PC-3 (cell line): Measurements from ENCODE around the gene PROSER1. TPM values are rescaled to one million over a fixed set of nuclear protein-coding genes. Genes with fewer than 3 reads are reported as not detected.

Experiments
- ATAC-seq: fragments of 200-7000 bp; cut with Tn5 transposase; 2 replicates; pipeline ENCODE4 v1.9.1; 2020; ENCODE audit warnings: mild to moderate bottlenecking, moderate library complexity
- BruUV-seq: library from RNA; stranded (reverse); fragments of 400-500 nt; replicated peaks from 2 replicates; lab custom pipeline; 2021; lab: Mats Ljungman, UMichigan
- CTCF ChIA-PET: fragments of 300-600 bp; sonication (Branson Sonifier 250); formaldehyde crosslinking; loops from one replicate; lab custom pipeline; 2022; ENCODE audit warnings: antibody characterized with exemption; lab: Charles Lee
- POLR2A ChIA-PET: fragments of 300-600 bp; sonication (Branson Sonifier 250); formaldehyde crosslinking; loops from one replicate; lab custom pipeline; 2022; ENCODE audit warnings: antibody characterized with exemption; ENCODE audit not compliant: unreplicated experiment; lab: Charles Lee
- DNase-seq: peaks from one replicate; pipeline ENCODE4 v3.0.0-alpha.2; 2015
- H2AFZ ChIP-seq: fragments of 300-600 bp; sonication (generic); 2 replicates; pipeline ENCODE4 v1.6.0; 2016; ENCODE audit warnings: antibody characterized with exemption, low read length
- H3F3A ChIP-seq: fragments of 300-600 bp; sonication (generic); one replicate; pipeline ENCODE4 v1.6.0; 2017; ENCODE audit warnings: antibody characterized with exemption, low read length, control low read depth, mild to moderate bottlenecking; ENCODE audit not compliant: unreplicated experiment
- H3K27ac ChIP-seq: fragments of 300-600 bp; sonication (generic); 2 replicates; pipeline ENCODE4 v1.5.1; 2016; ENCODE audit warnings: mild to moderate bottlenecking, low read length
- H3K27me3 ChIP-seq: fragments of 300-600 bp; sonication (generic); 2 replicates; pipeline ENCODE4 v1.6.1; 2016; ENCODE audit warnings: low read length, mixed read lengths
- H3K36me3 ChIP-seq: fragments of 300-600 bp; sonication (generic); 2 replicates; pipeline ENCODE4 v1.6.1; 2016; ENCODE audit warnings: low read depth, mixed run types, low read length, mixed read lengths
- H3K4me1 ChIP-seq: fragments of 300-600 bp; sonication (generic); 2 replicates; pipeline ENCODE4 v1.5.1; 2016; ENCODE audit warnings: low read length; ENCODE audit not compliant: insufficient read depth
- H3K4me2 ChIP-seq: fragments of 300-600 bp; sonication (generic); 2 replicates; pipeline ENCODE4 v1.6.0; 2016; ENCODE audit warnings: low read length
- H3K4me3 ChIP-seq: fragments of 300-600 bp; sonication (generic); 2 replicates; pipeline ENCODE4 v1.5.1; 2016; ENCODE audit warnings: mild to moderate bottlenecking, low read length, mixed read lengths
- H3K79me2 ChIP-seq: fragments of 300-600 bp; sonication (generic); 2 replicates; pipeline ENCODE4 v1.6.1; 2017; ENCODE audit warnings: low read length, mixed read lengths
- H3K9ac ChIP-seq: fragments of 300-600 bp; sonication (generic); 2 replicates; pipeline ENCODE4 v1.6.0; 2016; ENCODE audit warnings: mild to moderate bottlenecking, low read length
- H3K9me2 ChIP-seq: fragments of 300-600 bp; sonication (generic); replicated peaks from 2 replicates; pipeline ENCODE4 v1.6.1; 2016; ENCODE audit warnings: mixed run types, low read length, mixed read lengths
- H3K9me3 ChIP-seq: fragments of 300-600 bp; sonication (generic); 2 replicates; pipeline ENCODE4 v1.6.1; 2016; ENCODE audit warnings: low read length, mixed read lengths
- H4K20me1 ChIP-seq: fragments of 300-600 bp; sonication (generic); 2 replicates; pipeline ENCODE4 v1.6.1; 2016; ENCODE audit warnings: low read length, mixed read lengths
- CTCF ChIP-seq: fragments of 300-600 bp; sonication (generic); conservative IDR thresholded peaks from 2 replicates; pipeline ENCODE4 v1.5.1; 2017; ENCODE audit warnings: antibody characterized with exemption, low read depth, mild to moderate bottlenecking, low read length
- EZH2 ChIP-seq: fragments of 300-600 bp; sonication (generic); IDR thresholded peaks from one replicate; pipeline ENCODE4 v1.6.1; 2017; ENCODE audit warnings: antibody characterized with exemption, mild to moderate bottlenecking, low read length; ENCODE audit not compliant: unreplicated experiment
- EZH2phosphoT487 ChIP-seq: fragments of 300-600 bp; sonication (generic); IDR thresholded peaks from 2 replicates; pipeline ENCODE4 v1.6.1; 2018; ENCODE audit warnings: mild to moderate bottlenecking, antibody characterized with exemption, low read length, borderline replicate concordance
- intact Hi-C: fragments of 100-400 bp; cut with micrococcal nuclease; formaldehyde crosslinking; loops from 2 replicates; pipeline ENCODE4 v1.9.0; 2023
- total RNA-seq: library from RNA; depleted of rRNA; stranded (reverse); fragments of >200 nt; gene quantifications from 2 replicates; pipeline ENCODE4 v1.2.3, GENCODE V29; 2014

Gene PROSER1
- total RNA-seq, 1 experiment from 2014 or later = 6.6 TPM

GRCh38 chr13:39047560-39047959 lies 9.7 kb upstream of the PROSER1 start:
- H3K4me2 ChIP-seq = no peak overlapping the region
- DNase-seq = peak; percentile 35
- CTCF ChIA-PET = no interaction called here

GRCh38 chr13:39044536-39044935 lies 6.6 kb upstream of the PROSER1 start:
- Histone ChIP-seq H3K27ac (no peak overlapping the region), H2AFZ (no peak overlapping the region), H3K9ac (no peak overlapping the region), H3K9me3 (no peaks in the 10 kb centered on the region), H3K36me3 (no peaks in the 10 kb centered on the region), H4K20me1 (no peaks in the 10 kb centered on the region), H3F3A (no peaks in the 10 kb centered on the region), H3K79me2 (peaks cover 3% of the 10 kb centered on the region), H3K27me3 (no peaks in the 10 kb centered on the region), H3K4me1 (peaks cover 11% of the 10 kb centered on the region), H3K4me3 (no peak overlapping the region), H3K4me2 (no peak overlapping the region), H3K9me2 (no peaks in the 10 kb centered on the region)
- POLR2A ChIA-PET = no interaction called here
- TF ChIP-seq EZH2phosphoT487 (no peak), EZH2 (no peak), CTCF (no peak)
- intact Hi-C loops = no loop called here
- no peak for ATAC-seq
- no peak for DNase-seq
- no TSS peak for BruUV-seq
- CTCF ChIA-PET = no interaction called here

More at GRCh38 chr13:39047560-39047959, 9.7 kb upstream of the PROSER1 start:
- no peak for TF ChIP-seq EZH2phosphoT487
- TF ChIP-seq CTCF = 0 out of 2 replicates have a peak, but pooled peaks have one; percentile 26
- H3K4me1 ChIP-seq = no peaks in the 10 kb centered on the region
- H3K79me2 ChIP-seq = no peaks in the 10 kb centered on the region
- H3F3A ChIP-seq = no peaks in the 10 kb centered on the region
- POLR2A ChIA-PET = no interaction called here
- H3K9ac ChIP-seq = no peak overlapping the region
- H3K4me3 ChIP-seq = no peak overlapping the region
- H3K9me3 ChIP-seq = no peaks in the 10 kb centered on the region
- no peaks in the 10 kb centered on the region for H3K27me3 ChIP-seq
- H3K36me3 ChIP-seq = no peaks in the 10 kb centered on the region
- no peak overlapping the region for H2AFZ ChIP-seq
- peak; percentile 58 for ATAC-seq
- intact Hi-C loops = no loop called here
- no peaks in the 10 kb centered on the region for H4K20me1 ChIP-seq
- H3K27ac ChIP-seq = no peak overlapping the region
- no peaks in the 10 kb centered on the region for H3K9me2 ChIP-seq
- no TSS peak for BruUV-seq

- H3K4me2 ChIP-seq = peak overlapping the region; percentile 100
- DNase-seq (no peak), ATAC-seq (no peak)
- no TSS peak for BruUV-seq
- ChIA-PET CTCF (no interaction called here), POLR2A (no interaction called here)
- H3K9ac ChIP-seq = no peak overlapping the region
- peaks cover 44% of the 10 kb centered on the region for H3K79me2 ChIP-seq
- H3K4me3 ChIP-seq = peak overlapping the region; percentile 28; the same call in 1 of the 2 replicates
- H3F3A ChIP-seq = no peaks in the 10 kb centered on the region
- no peaks in the 10 kb centered on the region for H3K9me3 ChIP-seq
- no peak overlapping the region for H3K27ac ChIP-seq
- no peaks in the 10 kb centered on the region for H3K27me3 ChIP-seq
- H4K20me1 ChIP-seq = peaks cover 15% of the 10 kb centered on the region
- no peaks in the 10 kb centered on the region for H3K9me2 ChIP-seq
- H2AFZ ChIP-seq = no peak overlapping the region
- H3K36me3 ChIP-seq = no peaks in the 10 kb centered on the region
- intact Hi-C loops = no loop called here
- peaks cover 17% of the 10 kb centered on the region for H3K4me1 ChIP-seq
- no peak for TF ChIP-seq EZH2
- TF ChIP-seq EZH2phosphoT487 = no peak
- no peak for TF ChIP-seq CTCF
These were observed 2.3 kb upstream of the PROSER1 start for GRCh38 chr13:39040206-39040605.
